Pancreas (tissue), 10 donors: Measurements from ENCODE around the gene TOE1. TPM values are rescaled to one million over a fixed set of nuclear protein-coding genes. Genes with fewer than 3 reads are reported as not detected.

Experiments used
- ATAC-seq, 4 donors: fragments of 200-7000 bp; cut with Tn5 transposase; one replicate each; pipeline versions ENCODE4 v1.8.0 to v1.9.1; 2020; ENCODE audit warnings: mild to moderate bottlenecking in 4 of 4, moderate library complexity in 4 of 4
- DNase-seq, 6 donors: peaks; one replicate each; pipeline ENCODE4 v3.0.0-alpha.2; 2020
- FAIRE-seq: peaks from 2 replicates; lab custom pipeline; 2012; peaks lifted over from hg19 to GRCh38; lab: Jason Lieb, UNC
- H3K27ac ChIP-seq, 4 donors: fragments of 200-600 bp; sonication (generic); 1 replicate in 3 of 4; 2 replicates in 1 of 4; pipeline versions ENCODE4 v1.5.0 to v1.8.0; 2020
- H3K27me3 ChIP-seq, 4 donors: fragments of 200-600 bp; one replicate each; pipeline ENCODE4 v1.8.0; 2021
- H3K36me3 ChIP-seq, 3 donors: fragments of 200-600 bp; sonication (generic) in 1 of 3; one replicate each; pipeline versions ENCODE4 v1.5.0 to v1.8.0; 2020 to 2021
- H3K4me1 ChIP-seq, 3 donors: fragments of 200-600 bp; one replicate each; pipeline ENCODE4 v1.8.0; 2021
- H3K4me3 ChIP-seq, 4 donors: fragments of 200-600 bp; sonication (generic) in 2 of 4; one replicate each; pipeline versions ENCODE4 v1.5.0 to v1.8.0; 2020 to 2021
- H3K9me3 ChIP-seq, 4 donors: fragments of 200-600 bp; one replicate each; pipeline ENCODE4 v1.8.0; 2021
- CTCF ChIP-seq, 4 donors: fragments of 200-600 bp; sonication (generic) in 3 of 4; IDR thresholded peaks; one replicate each; pipeline versions ENCODE4 v1.5.0 to v1.8.0; 2021; ENCODE audit warnings: antibody characterized with exemption in 4 of 4
- WGBS, 2 donors: extraction: QIAGEN DNeasy Blood & Tissue Kit; methylation state at CpG; one replicate each; pipeline ENCODE4 v1.1.7; 2013; 5-methylcytosine and 5-hydroxymethylcytosine counted together
- intact Hi-C, 3 donors: fragments of 100-400 bp; cut with DNase I; formaldehyde crosslinking; loops; one replicate each; pipeline versions ENCODE4 v1.11.1 to v1.14.2; 2022
- polyA plus RNA-seq, 2 donors: library from polyadenylated mRNA; stranded (reverse); fragments of 200-250 nt; gene quantifications; one replicate each; pipeline ENCODE4 v1.2.3, GENCODE V29; 2013
- total RNA-seq, 6 donors: library from RNA; stranded (reverse); fragmentation: NEBNext Ultra II Directional in 4 of 6; extraction: Animal tissue kit (Norgen Biotek cat#: 25700) in 4 of 6; gene quantifications; one replicate each; pipeline versions ENCODE4 v1.2.1 to v1.2.4, GENCODE V29; 2021 to 2023
- donor health status: healthy with polysubstance abuse.
- donor health status: DM: no; HTN: no; CAD: no; lungs with moderate emphysema.
- donor health status: DM: no; HTN: no; CAD: no.
- donor health status: control.
- donor health status: control.
- donor health status: Bipolar disorder and iron deficiency.
- donor health status: DM: yes; HTN: yes; CAD: no.
- donor health status: DM: no; HTN: no; CAD: no.
- donor health status: DM: no; HTN: no; CAD: no.
- donor health status: DM: yes; HTN: yes; CAD: no.

The TOE1 gene
- total and polyA plus RNA-seq, 8 donors = 2.4 to 8.2 (median 4.0) TPM

GRCh38 chr1:45373573-45373972, 33.6 kb downstream of the TOE1 start:
- FAIRE-seq (no peak), ATAC-seq (no peak), DNase-seq (no peak)
- Histone ChIP-seq H3K9me3 (no peaks in the 10 kb centered on the region), H3K27me3 (no peaks in the 10 kb centered on the region), H3K36me3 (no peaks in the 10 kb centered on the region), H3K4me3 (no peak overlapping the region), H3K27ac (no peak overlapping the region), H3K4me1 (peaks cover 0 to 7% (median 4%) of the 10 kb centered on the region in 3 donors)
- intact Hi-C loops = no loop called here
- TF ChIP-seq CTCF (IDR thresholded peaks at IDR 0.05) = no peak

GRCh38 chr1:45375104-45376090, 35.4 kb downstream of the TOE1 start:
- Histone ChIP-seq H3K4me1 (peaks cover 0 to 7% (median 4%) of the 10 kb centered on the region in 3 donors), H3K27me3 (no peaks in the 10 kb centered on the region), H3K27ac (no peak overlapping the region), H3K36me3 (no peaks in the 10 kb centered on the region), H3K4me3 (no peak overlapping the region), H3K9me3 (no peaks in the 10 kb centered on the region)
- DNase-seq (no peak), ATAC-seq (no peak), FAIRE-seq (no peak)
- WGBS, 2 donors = 55 to 58% methylated on average over 3 of the region's 3 CpGs
- TF ChIP-seq CTCF (IDR thresholded peaks at IDR 0.05) = no peak
- intact Hi-C loops = no loop called here

GRCh38 chr1:45378184-45378583, 38.2 kb downstream of the TOE1 start:
- Histone ChIP-seq H3K36me3 (no peaks in the 10 kb centered on the region), H3K27ac (no peak overlapping the region), H3K9me3 (no peaks in the 10 kb centered on the region), H3K27me3 (no peaks in the 10 kb centered on the region), H3K4me3 (no peak overlapping the region), H3K4me1 (peaks cover 0 to 7% (median 4%) of the 10 kb centered on the region in 3 donors)
- FAIRE-seq (no peak), ATAC-seq (no peak), DNase-seq (no peak)
- no peak for TF ChIP-seq CTCF (IDR thresholded peaks at IDR 0.05)
- intact Hi-C loops = no loop called here

GRCh38 chr1:45379524-45379923, 39.6 kb downstream of the TOE1 start:
- no peak for DNase-seq
- no peak for ATAC-seq
- Histone ChIP-seq H3K9me3 (no peaks in the 10 kb centered on the region), H3K27ac (no peak overlapping the region), H3K27me3 (no peaks in the 10 kb centered on the region), H3K4me1 (no peaks in the 10 kb centered on the region), H3K36me3 (no peaks in the 10 kb centered on the region), H3K4me3 (no peak overlapping the region)
- WGBS, 2 donors = 93 to 96% methylated on average over 6 of the region's 6 CpGs
- no peak for FAIRE-seq
- intact Hi-C loops = no loop called here
- TF ChIP-seq CTCF (IDR thresholded peaks at IDR 0.05) = no peak

- ATAC-seq = no peak
- TF ChIP-seq CTCF (IDR thresholded peaks at IDR 0.05) = no peak
- no peaks in the 10 kb centered on the region for H3K36me3 ChIP-seq
- intact Hi-C loops = no loop called here
- H3K4me3 ChIP-seq = no peak overlapping the region
- no peak for DNase-seq
- no peak for FAIRE-seq
- H3K4me1 ChIP-seq = no peaks in the 10 kb centered on the region
- no peak overlapping the region for H3K27ac ChIP-seq
- no peaks in the 10 kb centered on the region for H3K27me3 ChIP-seq
- H3K9me3 ChIP-seq = no peaks in the 10 kb centered on the region
- WGBS, 2 donors = 89 to 90% methylated on average over 4 of the region's 4 CpGs
Measured at GRCh38 chr1:45380125-45380524, 40.2 kb downstream of the TOE1 start.
